IMR-90 (cell line): ENCODE data around the gene ARID5A. TPM values are rescaled to one million over a fixed set of nuclear protein-coding genes. Genes with fewer than 3 reads are reported as not detected.

Experiments used
- ATAC-seq: fragments of 200-7000 bp; cut with Tn5 transposase; 2 replicates; pipeline ENCODE4 v1.9.1; 2020; ENCODE audit warnings: low read depth, mild to moderate bottlenecking, moderate library complexity
- BruUV-seq: library from RNA; stranded (reverse); fragments of 400-500 nt; replicated peaks from 2 replicates; lab custom pipeline; 2021; lab: Mats Ljungman, UMichigan
- CTCF ChIA-PET: fragments of 300-600 bp; formaldehyde crosslinking; extraction: SDS; loops from one replicate; lab custom pipeline; 2021; ENCODE audit warnings: antibody characterized with exemption; lab: Yijun Ruan, JAX
- POLR2A ChIA-PET: fragments of 300-600 bp; sonication (Branson Sonifier 250); formaldehyde crosslinking; loops from one replicate; lab custom pipeline; 2022; ENCODE audit warnings: antibody characterized with exemption; ENCODE audit not compliant: unreplicated experiment; lab: Charles Lee
- DNase-seq: peaks from one replicate; pipeline ENCODE4 v3.0.0; 2013
- H2AFZ ChIP-seq: replicated peaks from 2 replicates; pipeline ENCODE3; 2013; ENCODE audit warnings: low read length, mild to moderate bottlenecking; ENCODE audit not compliant: poor library complexity
- H2AK5ac ChIP-seq: 2 replicates; pipeline ENCODE4 v1.6.1; 2013; ENCODE audit warnings: low read depth, low read length, inconsistent platforms
- H2AK9ac ChIP-seq: replicated peaks from 2 replicates; pipeline ENCODE3; 2013; ENCODE audit warnings: mild to moderate bottlenecking, low read depth, low read length, moderate library complexity; ENCODE audit not compliant: poor library complexity
- H2BK120ac ChIP-seq: 2 replicates; pipeline ENCODE4 v1.6.1; 2013; ENCODE audit warnings: low read depth, low read length, inconsistent platforms
- H2BK15ac ChIP-seq: 3 replicates; pipeline ENCODE4 v1.6.1; 2013; ENCODE audit warnings: low read depth, low read length, inconsistent platforms
- H2BK20ac ChIP-seq: 2 replicates; pipeline ENCODE4 v1.6.1; 2013; ENCODE audit warnings: low read depth, mild to moderate bottlenecking, inconsistent platforms, low read length, moderate library complexity
- H2BK5ac ChIP-seq: 2 replicates; pipeline ENCODE4 v1.6.1; 2013; ENCODE audit warnings: mild to moderate bottlenecking, low read depth, low read length, inconsistent platforms; ENCODE audit not compliant: poor library complexity, severe bottlenecking
- H3K14ac ChIP-seq: replicated peaks from 2 replicates; pipeline ENCODE4 v1.6.1; 2013; ENCODE audit warnings: low read depth, low read length, inconsistent platforms
- H3K18ac ChIP-seq: 2 replicates; pipeline ENCODE4 v1.6.1; 2013; ENCODE audit warnings: low read depth, low read length, control low read depth
- H3K23ac ChIP-seq: 2 replicates; pipeline ENCODE4 v1.6.1; 2013; ENCODE audit warnings: low read depth, low read length, inconsistent platforms
- H3K27ac ChIP-seq: 2 replicates; pipeline ENCODE4 v1.5.1; 2013; ENCODE audit warnings: mild to moderate bottlenecking, control low read depth, low read length; ENCODE audit not compliant: insufficient read depth
- H3K27me3 ChIP-seq: 2 replicates; pipeline ENCODE4 v1.6.1; 2013; ENCODE audit warnings: low read length; ENCODE audit not compliant: control insufficient read depth, insufficient read depth
- H3K36me3 ChIP-seq: 2 replicates; pipeline ENCODE4 v1.6.1; 2013; ENCODE audit warnings: low read length, mixed read lengths; ENCODE audit not compliant: control insufficient read depth, insufficient read depth
- H3K4ac ChIP-seq: 2 replicates; pipeline ENCODE4 v1.6.1; 2013; ENCODE audit warnings: low read depth, low read length, inconsistent platforms
- H3K4me1 ChIP-seq: 2 replicates; pipeline ENCODE4 v1.6.1; 2013; ENCODE audit warnings: low read length, mixed read lengths; ENCODE audit not compliant: control insufficient read depth, insufficient read depth
- H3K4me2 ChIP-seq: 2 replicates; pipeline ENCODE4 v1.6.1; 2013; ENCODE audit warnings: low read depth, mild to moderate bottlenecking, control low read depth, low read length, moderate library complexity
- H3K4me3 ChIP-seq: 2 replicates; pipeline ENCODE4 v1.5.1; 2013; ENCODE audit warnings: low read depth, mild to moderate bottlenecking, control low read depth, low read length, moderate library complexity; ENCODE audit not compliant: insufficient read depth
- H3K56ac ChIP-seq: 2 replicates; pipeline ENCODE4 v1.6.1; 2013; ENCODE audit warnings: low read length, inconsistent platforms; ENCODE audit not compliant: insufficient read depth; ENCODE audit errors: extremely low read depth
- H3K79me1 ChIP-seq, 2 experiments: 2 replicates each; pipeline ENCODE4 v1.6.1; 2013; ENCODE audit warnings: low read length in 2 of 2, inconsistent platforms in 1 of 2, low read depth in 1 of 2
- H3K9ac ChIP-seq: 2 replicates; pipeline ENCODE4 v1.6.1; 2013; ENCODE audit warnings: low read depth, low read length, control low read depth
- H3K9me1 ChIP-seq: 2 replicates; pipeline ENCODE4 v1.6.1; 2013; ENCODE audit warnings: low read length, inconsistent platforms; ENCODE audit not compliant: insufficient read depth
- H3K9me3 ChIP-seq: 2 replicates; pipeline ENCODE4 v1.6.1; 2013; ENCODE audit warnings: low read length; ENCODE audit not compliant: control insufficient read depth, insufficient read depth
- H4K20me1 ChIP-seq: 2 replicates; pipeline ENCODE4 v1.6.1; 2013; ENCODE audit warnings: low read length, inconsistent platforms; ENCODE audit not compliant: insufficient read depth
- H4K5ac ChIP-seq: 2 replicates; pipeline ENCODE4 v1.6.1; 2013; ENCODE audit warnings: mild to moderate bottlenecking, low read depth, low read length, control low read depth
- H4K8ac ChIP-seq, 2 experiments: 2 replicates each; pipeline ENCODE4 v1.6.1; 2013; ENCODE audit warnings: low read depth in 2 of 2, low read length in 2 of 2, control low read depth in 1 of 2, inconsistent platforms in 1 of 2
- H4K91ac ChIP-seq: 2 replicates; pipeline ENCODE4 v1.6.1; 2013; ENCODE audit warnings: low read depth, low read length, inconsistent platforms; ENCODE audit not compliant: insufficient read depth
- BHLHE40 ChIP-seq: fragments of 150-350 bp; IDR thresholded peaks from 2 replicates; pipeline ENCODE4 v1.6.1; 2016; ENCODE audit warnings: mild to moderate bottlenecking, low read depth, low read length
- ELK1 ChIP-seq: fragments of 150-350 bp; IDR thresholded peaks from 2 replicates; pipeline ENCODE4 v1.6.1; 2016; ENCODE audit warnings: low read depth, mild to moderate bottlenecking, low read length, moderate library complexity, borderline replicate concordance
- FOS ChIP-seq: fragments of 150-350 bp; IDR thresholded peaks from 2 replicates; pipeline ENCODE4 v1.6.1; 2016; ENCODE audit warnings: low read depth, low read length
- MAZ ChIP-seq: IDR thresholded peaks from 2 replicates; pipeline ENCODE4 v1.6.1; 2012; ENCODE audit warnings: low read depth, mild to moderate bottlenecking, low read length, improper control_type of control experiment, moderate library complexity, borderline replicate concordance
- MXI1 ChIP-seq: IDR thresholded peaks from 2 replicates; pipeline ENCODE4 v1.6.1; 2012; ENCODE audit warnings: low read depth, mild to moderate bottlenecking, low read length, moderate library complexity, borderline replicate concordance
- RAD21 ChIP-seq: IDR thresholded peaks from 2 replicates; pipeline ENCODE4 v1.6.1; 2012; ENCODE audit warnings: low read length, improper control_type of control experiment
- RCOR1 ChIP-seq: IDR thresholded peaks from 2 replicates; pipeline ENCODE4 v1.6.1; 2012; ENCODE audit warnings: mild to moderate bottlenecking, low read length, improper control_type of control experiment; ENCODE audit not compliant: insufficient replicate concordance
- SMC3 ChIP-seq: fragments of 150-350 bp; IDR thresholded peaks from 2 replicates; pipeline ENCODE4 v1.6.1; 2016; ENCODE audit warnings: low read depth, mild to moderate bottlenecking, antibody characterized with exemption, low read length, moderate library complexity
- WGBS, 2 experiments: methylation state at CpG; one replicate each; pipeline versions ENCODE4 v1.1.5 to v1.1.7; 2013; ENCODE audit warnings: missing lambda C conversion rate in 2 of 2; ENCODE audit not compliant: insufficient read length in 1 of 2; ENCODE audit errors: extremely low coverage in 2 of 2; 5-methylcytosine and 5-hydroxymethylcytosine counted together
- dilution Hi-C: fragments of 300-500 bp; cut with HindIII; formaldehyde crosslinking; loops from one replicate; pipeline ENCODE4 v1.14.3; 2018; ENCODE audit warnings: low sequenced_read_pairs; ENCODE audit not compliant: unreplicated experiment
- in situ Hi-C: fragments of 300-500 bp; cut with MboI; formaldehyde crosslinking; loops from 3 replicates; pipeline ENCODE4 v1.14.3; 2019; ENCODE audit warnings: low sequenced_read_pairs, inconsistent platforms, mixed read lengths
- intact Hi-C: fragments of 100-400 bp; cut with micrococcal nuclease; formaldehyde crosslinking; loops from 2 replicates; pipeline ENCODE4 v1.10.0; 2022
- polyA plus RNA-seq, 3 experiments: library from polyadenylated mRNA; depleted of rRNA; stranded (reverse); fragments of >200 nt; gene quantifications; 2 replicates each; pipeline ENCODE4 v1.2.3, GENCODE V29; 2012; ENCODE audit warnings: low replicate concordance in 1 of 3
- total RNA-seq: library from RNA; depleted of rRNA; stranded (reverse); fragments of >200 nt; gene quantifications from 2 replicates; pipeline ENCODE4 v1.2.3, GENCODE V29; 2012

ARID5A gene
- total and polyA plus RNA-seq, 2 of the 4 experiments (the other 2 are of a cell fraction), result 2.3 to 6.7 TPM

GRCh38 chr2:96541398-96542152 lies 5.0 kb downstream of the ARID5A start:
- WGBS, 2 experiments, result no CpG with 5 or more reads among the region's 4 CpGs
- ATAC-seq, result 0 out of 2 replicates have a peak, but pooled peaks have one; percentile 1
- DNase-seq, result peak; percentile 29
- no peak overlapping the region for H3K23ac ChIP-seq
- no peak overlapping the region for H2AFZ ChIP-seq
- no peak overlapping the region for H3K4me3 ChIP-seq
- BruUV-seq, result no TSS peak
- in situ Hi-C loops, result no loop called here
- H3K36me3 ChIP-seq, result peaks cover 4% of the 10 kb centered on the region
- no peaks in the 10 kb centered on the region for H3K9me3 ChIP-seq
- H2BK5ac ChIP-seq, result no peak overlapping the region
- H3K4me1 ChIP-seq, result peaks cover 20% of the 10 kb centered on the region
- ChIA-PET POLR2A (interaction anchor here (0.6 kb wide), 1 partner anchor 14 kb away, joined by 3 read pairs; no protein-coding TSS in a partner anchor), CTCF (interaction anchor here (1.1 kb wide), 1 partner anchor 12 kb away, joined by 3 read pairs; no protein-coding TSS in a partner anchor)
- no peak overlapping the region for H3K4me2 ChIP-seq
- no peak overlapping the region for H3K4ac ChIP-seq
- H3K56ac ChIP-seq, result no peak overlapping the region
- H4K20me1 ChIP-seq, result peaks cover 38% of the 10 kb centered on the region
- dilution Hi-C loops, result no loop called here
- H2BK120ac ChIP-seq, result no peak overlapping the region
- H2BK20ac ChIP-seq, result no peak overlapping the region
- TF ChIP-seq MAZ, result no peak
- no peak for TF ChIP-seq RCOR1
- no peak for TF ChIP-seq ELK1
- TF ChIP-seq FOS, result no peak
- no peak for TF ChIP-seq BHLHE40
- no peak for TF ChIP-seq SMC3
- TF ChIP-seq RAD21, result no peak
- no peak for TF ChIP-seq MXI1
- intact Hi-C loops, result no loop called here
- peaks cover 8% of the 10 kb centered on the region for H3K9me1 ChIP-seq
- peaks cover 21 to 52% of the 10 kb centered on the region in 2 experiments for H3K79me1 ChIP-seq
- no peak overlapping the region for H2BK15ac ChIP-seq
- no peak overlapping the region for H4K5ac ChIP-seq
- H2AK5ac ChIP-seq, result no peak overlapping the region
- H4K8ac ChIP-seq, result no peak overlapping the region
- H3K27me3 ChIP-seq, result no peaks in the 10 kb centered on the region
- H3K18ac ChIP-seq, result no peak overlapping the region
- H3K27ac ChIP-seq, result no peak overlapping the region
- H4K91ac ChIP-seq, result no peak overlapping the region
- H2AK9ac ChIP-seq, result no peak overlapping the region
- no peak overlapping the region for H3K14ac ChIP-seq
- no peak overlapping the region for H3K9ac ChIP-seq
